ENCODE results near the gene CRELD2.

CRELD2 gene

GRCh38 chr22:49959782-49960158 is 41.3 kb downstream of the CRELD2 start:
- no peak for DNase-seq

GRCh38 chr22:49960159-49961004 is 41.9 kb downstream of the CRELD2 start, which contains the start of gene PIM3:
Gene PIM3, plus strand, starts transcription at chr22:49960772. Its CDS starts 176 bp downstream, at chr22:49960948.
- DNase-seq = peak; percentile 96

- DNase-seq = peak; percentile 46
Measured at GRCh38 chr22:49961005-49961600, 42.7 kb downstream of the CRELD2 start.

- no peak for DNase-seq
Measured at GRCh38 chr22:49961601-49962011, 43.2 kb downstream of the CRELD2 start.

GRCh38 chr22:49962012-49962750 is 43.7 kb downstream of the CRELD2 start:
- peak; percentile 93 for DNase-seq

- DNase-seq = no peak
Measured at GRCh38 chr22:49962751-49963646, 44.6 kb downstream of the CRELD2 start.

- peak; percentile 13 for DNase-seq
Measured at GRCh38 chr22:49963647-49964026, 45.2 kb downstream of the CRELD2 start.

- DNase-seq = peak; percentile 55
Measured at GRCh38 chr22:49964136-49965090, 46.0 kb downstream of the CRELD2 start.

GRCh38 chr22:49965091-49966040 is 46.9 kb downstream of the CRELD2 start:
- DNase-seq = peak; percentile 24

GRCh38 chr22:49966041-49966773 is 47.8 kb downstream of the CRELD2 start:
- DNase-seq = peak; percentile 17

- DNase-seq = peak; percentile 27
Measured at GRCh38 chr22:49966774-49967705, 48.6 kb downstream of the CRELD2 start.

GRCh38 chr22:49967706-49968208 is 49.3 kb downstream of the CRELD2 start:
- DNase-seq = no peak

- DNase-seq = peak; percentile 21
Measured at GRCh38 chr22:49968313-49968830, 49.9 kb downstream of the CRELD2 start.

GRCh38 chr22:49968831-49969661 is 50.6 kb downstream of the CRELD2 start:
- no peak for DNase-seq

GRCh38 chr22:49969751-49970527 is 51.5 kb downstream of the CRELD2 start:
- DNase-seq = no peak

Measured in CD4-positive, alpha-beta T cell treated with Interleukin-12 subunit alpha and Interleukin-12 subunit beta, for 1 hour (primary cell).